GM12891 (cell line): ENCODE results near the gene MYRF.

Source experiments
- PAX5 ChIP-seq: IDR thresholded peaks from 2 replicates; pipeline ENCODE4 v1.6.1; 2011; ENCODE audit warnings: low read length, moderate library complexity, mild to moderate bottlenecking; ENCODE audit not compliant: insufficient read depth, severe bottlenecking
- POLR2A ChIP-seq: IDR thresholded peaks from 2 replicates; pipeline ENCODE4 v1.6.1; 2011; ENCODE audit warnings: low read depth, low read length, control low read depth
- POLR2AphosphoS5 ChIP-seq: IDR thresholded peaks from 2 replicates; pipeline ENCODE4 v1.6.1; 2011; ENCODE audit warnings: low read depth, low read length, control low read depth
- POU2F2 ChIP-seq: IDR thresholded peaks from 2 replicates; pipeline ENCODE4 v1.6.1; 2011; ENCODE audit warnings: low read depth, mild to moderate bottlenecking, control low read depth, low read length, moderate library complexity
- SPI1 ChIP-seq: IDR thresholded peaks from 2 replicates; pipeline ENCODE4 v1.6.1; 2011; ENCODE audit warnings: low read depth, low read length, control low read depth
- TAF1 ChIP-seq: IDR thresholded peaks from 2 replicates; pipeline ENCODE4 v1.6.1; 2011; ENCODE audit warnings: low read depth, low read length, control low read depth

GRCh38 chr11:61805146-61805545, 52.7 kb downstream of the MYRF start:
- TF ChIP-seq POLR2A (no peak), POLR2AphosphoS5 (no peak), PAX5 (no peak), TAF1 (no peak), SPI1 (no peak), POU2F2 (no peak)
